Measurements from ENCODE around the gene TNS2.

Gene TNS2

DNA sequence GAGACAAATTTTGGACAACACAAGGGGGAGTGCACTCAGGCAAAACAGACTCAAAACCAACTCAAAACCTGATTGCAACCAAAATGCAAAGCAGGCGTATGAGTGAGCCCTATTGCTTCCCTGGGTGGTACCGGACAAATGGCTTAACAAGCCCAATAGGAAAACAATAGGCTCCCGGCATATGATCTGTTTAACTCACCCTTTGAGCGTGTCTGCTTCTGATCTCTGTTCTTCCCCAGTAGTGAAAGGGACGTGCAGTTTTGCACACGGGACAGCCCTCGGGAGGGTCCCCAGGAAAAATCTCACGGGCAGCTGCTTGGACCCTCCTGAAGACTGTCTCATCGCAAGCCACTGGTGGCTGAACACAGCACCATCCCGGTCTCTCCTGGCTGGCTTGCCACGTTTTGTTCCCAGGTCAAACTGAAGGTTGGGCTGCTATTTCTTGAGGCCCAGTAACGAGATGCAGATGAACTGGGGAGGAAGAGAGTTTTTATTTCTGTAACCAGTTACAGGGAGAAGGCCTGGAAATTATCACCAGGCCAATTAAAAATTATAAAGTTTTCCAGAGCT is 63.4 kb downstream of the TNS2 start:
- no peak for DNase-seq (ENCODE audit: low spot score)

- DNase-seq (ENCODE audit: low spot score), result no peak
Observed at GRCh38 chr12:53113951-53114350, 64.1 kb downstream of the TNS2 start.

Data from SW480 (cell line).